Mammary epithelial cell (primary cell): ENCODE measurements around the gene RNF121.

Experiments
- CTCF ChIP-seq, 2 donors: IDR thresholded peaks in 1 of 2; conservative IDR thresholded peaks in 1 of 2; 2 replicates each; pipeline ENCODE4 v1.5.1; 2011 to 2012; ENCODE audit warnings: inconsistent platforms in 2 of 2, low read length in 2 of 2, mild to moderate bottlenecking in 2 of 2, control low read depth in 1 of 2, low read depth in 1 of 2; ENCODE audit not compliant: insufficient read depth in 1 of 2; ENCODE audit errors: extremely low read depth in 1 of 2
- EZH2 ChIP-seq: IDR thresholded peaks from 2 replicates; pipeline ENCODE4 v1.6.1; 2012; ENCODE audit warnings: low read length, inconsistent platforms, borderline replicate concordance

GRCh38 chr11:72003776-72004171 is 74.9 kb downstream of the RNF121 start:
- TF ChIP-seq CTCF (conservative IDR thresholded peaks at IDR 0.05 in 1 of 2, IDR thresholded peaks at IDR 0.05 in 1 of 2; ENCODE audit: extremely low read depth in 1 of 2, insufficient read depth in 1 of 2, low read depth in 1 of 2, low read length in 2 of 2) (no peak), EZH2 (no peak)
